Panc1 (cell line): Measurements from ENCODE around the gene RSPO3. TPM values are rescaled to one million over a fixed set of nuclear protein-coding genes. Genes with fewer than 3 reads are reported as not detected.

ENCODE experiments used
- ATAC-seq: fragments of 200-7000 bp; cut with Tn5 transposase; 2 replicates; pipeline ENCODE4 v1.9.1; 2020; ENCODE audit warnings: mild to moderate bottlenecking, moderate library complexity
- BruUV-seq: library from RNA; stranded (reverse); fragments of 400-500 nt; replicated peaks from 2 replicates; lab custom pipeline; 2021; lab: Mats Ljungman, UMichigan
- CTCF ChIA-PET: fragments of 300-600 bp; sonication (Branson Sonifier 250); formaldehyde crosslinking; loops from one replicate; lab custom pipeline; 2022; ENCODE audit warnings: antibody characterized with exemption; lab: Charles Lee
- POLR2A ChIA-PET: fragments of 300-600 bp; sonication (Branson Sonifier 250); formaldehyde crosslinking; loops from one replicate; lab custom pipeline; 2022; ENCODE audit warnings: antibody characterized with exemption; lab: Charles Lee
- DNase-seq: peaks from one replicate; pipeline ENCODE4 v3.0.0-alpha.2; 2010; ENCODE audit warnings: low read depth, low spot score
- H3K27ac ChIP-seq: 2 replicates; pipeline ENCODE4 v1.5.1; 2011; ENCODE audit warnings: mild to moderate bottlenecking, low read length, inconsistent platforms
- H3K27me3 ChIP-seq: fragments of 200-500 bp; sonication (Bioruptor generic); 2 replicates; pipeline ENCODE4 v1.6.0; 2014; ENCODE audit warnings: low read length, inconsistent platforms; ENCODE audit not compliant: control insufficient read depth, insufficient read depth
- H3K36me3 ChIP-seq: fragments of 200-500 bp; sonication (Bioruptor generic); 2 replicates; pipeline ENCODE4 v1.5.1; 2014; ENCODE audit warnings: inconsistent platforms, mild to moderate bottlenecking, low read length, moderate library complexity; ENCODE audit not compliant: control insufficient read depth, insufficient read depth
- H3K4me1 ChIP-seq: 2 replicates; pipeline ENCODE4 v1.5.1; 2011; ENCODE audit warnings: inconsistent platforms, mild to moderate bottlenecking, low read length, moderate library complexity; ENCODE audit not compliant: control insufficient read depth, insufficient read depth
- H3K4me3 ChIP-seq, 2 experiments: 2 replicates each; pipeline ENCODE4 v1.5.1; 2011 to 2012; ENCODE audit warnings: low read depth in 2 of 2, low read length in 2 of 2, mild to moderate bottlenecking in 2 of 2, inconsistent platforms in 1 of 2, moderate library complexity in 1 of 2
- H3K9me3 ChIP-seq: fragments of 200-500 bp; sonication (Bioruptor generic); 2 replicates; pipeline ENCODE4 v1.5.1; 2014; ENCODE audit warnings: low read depth, mild to moderate bottlenecking, inconsistent platforms, low read length, moderate library complexity; ENCODE audit not compliant: control insufficient read depth, insufficient read depth
- CTCF ChIP-seq: fragments of 450-650 bp; IDR thresholded peaks from 2 replicates; pipeline ENCODE4 v1.5.1; 2017; ENCODE audit warnings: mild to moderate bottlenecking
- POLR2AphosphoS5 ChIP-seq: IDR thresholded peaks from 2 replicates; pipeline ENCODE4 v1.6.1; 2012; ENCODE audit warnings: mild to moderate bottlenecking, low read depth, low read length, moderate library complexity
- REST ChIP-seq, 2 experiments: IDR thresholded peaks; 2 replicates each; pipeline ENCODE4 v1.6.1; 2011 to 2012; ENCODE audit warnings: low read depth in 2 of 2, control low read depth in 1 of 2, low read length in 1 of 2, mild to moderate bottlenecking in 1 of 2, moderate library complexity in 1 of 2; ENCODE audit not compliant: insufficient read depth in 1 of 2
- SIN3A ChIP-seq: IDR thresholded peaks from 2 replicates; pipeline ENCODE4 v1.6.1; 2012; ENCODE audit warnings: low read depth, mild to moderate bottlenecking, low read length, moderate library complexity, borderline replicate concordance; ENCODE audit not compliant: insufficient read depth
- TCF7L2 ChIP-seq: IDR thresholded peaks from 2 replicates; pipeline ENCODE4 v1.6.1; 2011; ENCODE audit warnings: mild to moderate bottlenecking, low read depth, low read length, inconsistent platforms
- in situ Hi-C: cut with HindIII; loops from 2 replicates; pipeline ENCODE4 v1.10.0; 2016; ENCODE audit warnings: low sequenced_read_pairs, low pct_unique_long_range_greater_than_20kb
- intact Hi-C: fragments of 100-400 bp; cut with micrococcal nuclease; formaldehyde crosslinking; loops from one replicate; pipeline ENCODE4 v1.10.0; 2022; ENCODE audit not compliant: unreplicated experiment
- total RNA-seq: library from RNA; stranded (reverse); gene quantifications from one replicate; pipeline ENCODE4 v1.2.1, GENCODE V29; 2021; ENCODE audit not compliant: unreplicated experiment

Gene RSPO3
- total RNA-seq, 1 experiment from 2014 or later = not detected

GRCh38 chr6:127154509-127154908 is 36.0 kb downstream of the RSPO3 start:
- DNase-seq (no peak), ATAC-seq (no peak)
- intact Hi-C loops = no loop called here
- TF ChIP-seq CTCF (no peak), POLR2AphosphoS5 (no peak), SIN3A (no peak), REST (IDR thresholded peaks at IDR 0.05; ENCODE audit: insufficient read depth in 1 of 2, low read depth in 2 of 2, low read length in 1 of 2) (no peak), TCF7L2 (no peak)
- Histone ChIP-seq H3K9me3 (no peaks in the 10 kb centered on the region), H3K4me3 (no peak overlapping the region), H3K27me3 (peaks cover 35% of the 10 kb centered on the region), H3K4me1 (no peaks in the 10 kb centered on the region), H3K27ac (no peak overlapping the region), H3K36me3 (no peaks in the 10 kb centered on the region)
- in situ Hi-C loops = no loop called here
- BruUV-seq = no TSS peak
- POLR2A ChIA-PET = no interaction called here
- CTCF ChIA-PET = no interaction called here

GRCh38 chr6:127160484-127160883 is 42.0 kb downstream of the RSPO3 start:
- intact Hi-C loops (no loop called here), in situ Hi-C loops (no loop called here)
- Histone ChIP-seq H3K4me1 (no peaks in the 10 kb centered on the region), H3K4me3 (no peak overlapping the region), H3K36me3 (no peaks in the 10 kb centered on the region), H3K27me3 (peaks cover 10% of the 10 kb centered on the region), H3K9me3 (no peaks in the 10 kb centered on the region), H3K27ac (no peak overlapping the region)
- ATAC-seq (no peak), DNase-seq (no peak)
- POLR2A ChIA-PET = no interaction called here
- CTCF ChIA-PET = no interaction called here
- no TSS peak for BruUV-seq
- no peak for TF ChIP-seq CTCF
- no peak for TF ChIP-seq POLR2AphosphoS5
- no peak for TF ChIP-seq TCF7L2
- no peak for TF ChIP-seq REST (IDR thresholded peaks at IDR 0.05; ENCODE audit: insufficient read depth in 1 of 2, low read depth in 2 of 2, low read length in 1 of 2)
- TF ChIP-seq SIN3A = no peak
